HG02610 (cell line): ENCODE results near the gene USP14.

Experiments
- ATAC-seq: cut with Tn5 transposase; IDR thresholded peaks from one replicate; pipeline ENCODE4 v1.9.1; 2021; ENCODE audit warnings: mild to moderate bottlenecking, moderate library complexity; ENCODE audit not compliant: unreplicated experiment

The USP14 gene

DNA sequence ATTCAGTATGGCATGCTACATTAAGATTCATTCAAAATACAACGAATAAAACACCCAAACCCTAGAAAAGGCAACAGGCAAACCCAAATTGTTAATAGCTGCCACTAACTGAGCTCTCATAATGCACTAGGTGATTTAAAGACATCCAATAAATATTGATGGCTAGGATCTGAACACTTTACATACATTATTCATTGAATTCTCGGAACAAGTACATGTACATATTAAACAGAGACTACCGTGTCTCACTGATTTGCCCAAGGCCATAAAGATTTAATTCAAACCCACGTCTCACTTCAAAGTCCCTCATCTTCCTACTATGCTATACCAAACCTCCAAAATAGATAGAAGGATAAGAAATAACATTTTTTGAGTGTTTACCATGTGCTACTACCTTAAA is 67.4 kb downstream of the USP14 start:
- ATAC-seq = no peak

DNA sequence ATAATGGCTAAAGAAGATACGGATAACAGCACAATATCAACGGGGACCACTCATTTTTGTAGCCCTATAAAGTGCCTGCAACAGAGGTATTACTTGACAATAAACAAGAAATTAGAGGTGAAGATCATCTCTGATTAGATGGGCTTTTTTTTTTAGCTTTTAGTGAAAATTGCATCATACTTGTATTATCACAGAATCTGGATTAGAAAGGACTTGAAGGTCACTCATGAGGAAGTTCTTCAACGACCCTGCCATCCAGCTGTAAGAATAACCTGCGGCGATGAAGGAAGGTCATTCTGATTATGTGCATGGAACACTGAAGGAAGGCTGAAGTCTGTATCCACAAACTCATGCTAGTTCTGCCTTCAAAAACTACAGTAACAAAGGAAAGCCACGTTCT is 69.0 kb downstream of the USP14 start:
- no peak for ATAC-seq

DNA sequence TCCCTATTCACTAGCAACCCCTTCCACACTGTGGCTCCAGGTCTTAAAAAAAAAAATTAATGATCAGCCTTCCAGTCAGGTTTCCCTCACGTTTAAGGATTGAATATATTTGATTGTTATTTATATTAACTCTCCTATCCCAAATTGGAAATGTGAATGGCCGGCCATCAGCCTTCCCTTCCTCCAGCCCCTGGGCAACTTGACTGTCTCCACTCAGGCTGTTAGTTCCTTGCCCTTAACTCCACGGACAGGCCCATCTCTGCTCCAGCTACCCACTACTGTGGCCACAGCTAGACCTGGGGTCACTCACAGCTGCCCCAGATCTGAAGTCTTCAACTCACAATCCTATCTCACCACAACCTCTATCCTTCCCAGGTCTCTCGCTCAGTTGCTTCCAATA is 69.5 kb downstream of the USP14 start:
- ATAC-seq = no peak

DNA sequence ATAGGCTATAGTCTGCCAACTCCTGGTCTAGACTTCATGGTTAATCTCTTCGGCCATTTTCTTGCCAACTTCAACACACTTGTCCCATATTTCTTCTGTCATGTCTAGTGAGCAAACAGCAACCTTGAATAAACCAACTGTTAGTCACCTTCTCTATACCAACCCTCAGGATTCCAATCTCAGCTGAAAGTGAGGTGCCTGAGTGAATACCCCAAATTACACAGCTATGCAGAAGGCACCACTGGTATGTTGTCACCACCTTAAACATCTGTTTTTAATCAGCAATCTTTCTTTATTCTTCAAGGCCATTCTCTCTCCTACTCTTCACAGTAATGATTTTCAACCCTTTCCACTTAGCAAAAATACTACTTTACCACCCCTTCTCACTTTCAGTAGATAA is 70.2 kb downstream of the USP14 start:
- ATAC-seq = no peak

DNA sequence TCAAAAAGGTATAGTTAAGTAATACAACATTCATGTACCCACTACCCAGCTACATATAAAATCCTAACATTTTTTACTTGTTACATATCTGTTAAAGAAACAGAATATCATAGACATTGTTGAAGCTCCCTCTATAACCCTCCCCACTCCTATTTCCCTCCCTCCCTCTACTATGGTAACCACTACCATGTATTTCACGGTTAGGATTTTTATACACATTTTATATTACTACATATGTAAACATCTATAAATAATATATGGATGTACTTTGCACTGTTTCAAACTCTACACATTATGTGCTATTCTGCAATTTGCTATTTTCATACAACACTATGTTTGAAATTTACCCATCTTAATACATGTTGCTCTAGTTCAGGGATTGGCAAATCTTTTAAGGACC is 73.2 kb downstream of the USP14 start:
- no peak for ATAC-seq

DNA sequence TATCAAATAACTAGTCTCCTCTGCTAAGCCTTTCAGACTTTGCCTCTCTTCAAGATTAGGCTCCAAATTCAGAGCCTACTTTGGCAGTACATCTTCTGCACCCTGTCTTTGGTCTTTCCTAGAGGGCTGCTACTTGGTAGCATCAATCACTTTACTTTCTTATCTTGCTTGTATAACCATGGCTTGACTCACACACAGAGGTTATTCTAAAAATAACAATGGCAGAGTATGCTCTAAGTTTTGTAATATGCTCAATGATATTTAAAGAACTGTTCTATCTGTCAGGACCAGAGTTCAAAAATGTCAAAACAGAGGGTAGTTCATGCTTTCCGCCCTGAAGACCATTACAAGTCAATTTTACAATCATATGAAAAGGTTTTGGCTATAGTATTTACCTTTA is 81.8 kb downstream of the USP14 start:
- no peak for ATAC-seq

DNA sequence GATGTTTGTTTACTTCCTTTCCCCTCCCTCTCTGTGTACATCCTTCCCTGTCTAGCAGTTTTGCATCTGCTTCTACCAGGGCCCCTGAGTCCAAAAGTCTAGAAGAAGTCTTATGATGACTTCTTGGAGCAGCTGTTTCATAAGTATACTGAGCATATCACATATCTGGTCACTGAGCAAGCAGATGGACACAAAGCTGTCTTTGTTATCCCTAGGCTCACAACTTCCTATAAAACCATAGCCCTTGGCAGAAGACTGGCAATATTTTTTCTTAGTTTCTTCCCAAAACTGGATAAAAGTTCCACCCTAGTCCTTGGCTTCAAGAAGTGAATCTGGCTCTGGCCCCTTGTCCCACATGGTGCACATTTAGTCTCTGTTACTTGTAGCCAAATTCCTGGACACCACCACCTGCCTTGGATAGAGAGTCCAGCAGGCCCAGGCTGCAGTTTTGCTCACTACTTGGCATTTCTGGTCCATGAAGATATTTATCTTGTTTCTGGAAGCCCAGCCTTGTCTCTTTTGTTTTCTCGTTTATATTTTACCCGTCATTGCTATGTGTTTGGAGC is 87.0 kb downstream of the USP14 start:
- ATAC-seq = no peak

DNA sequence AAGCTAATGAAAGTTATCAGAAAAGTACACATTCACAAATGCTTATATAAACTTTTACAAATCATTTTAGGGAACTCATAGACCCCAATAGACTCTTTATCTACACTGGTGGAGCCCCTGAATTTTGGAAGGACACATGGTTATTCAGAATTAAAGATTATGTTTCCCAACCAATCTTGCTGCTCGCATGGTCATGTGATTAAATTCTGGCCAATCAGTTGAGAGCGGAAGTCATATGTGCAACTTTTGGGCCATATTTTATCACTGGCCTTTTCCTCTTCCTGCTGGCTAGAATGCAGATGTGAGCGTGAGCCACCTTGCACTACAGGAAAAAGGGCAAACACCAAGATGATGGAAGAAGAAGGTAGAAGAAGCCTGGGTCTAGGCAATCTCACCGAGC is 89.7 kb downstream of the USP14 start:
- ATAC-seq = no peak

- ATAC-seq = no peak
Measured at GRCh38 chr18:250685-251084, 92.3 kb downstream of the USP14 start.

DNA sequence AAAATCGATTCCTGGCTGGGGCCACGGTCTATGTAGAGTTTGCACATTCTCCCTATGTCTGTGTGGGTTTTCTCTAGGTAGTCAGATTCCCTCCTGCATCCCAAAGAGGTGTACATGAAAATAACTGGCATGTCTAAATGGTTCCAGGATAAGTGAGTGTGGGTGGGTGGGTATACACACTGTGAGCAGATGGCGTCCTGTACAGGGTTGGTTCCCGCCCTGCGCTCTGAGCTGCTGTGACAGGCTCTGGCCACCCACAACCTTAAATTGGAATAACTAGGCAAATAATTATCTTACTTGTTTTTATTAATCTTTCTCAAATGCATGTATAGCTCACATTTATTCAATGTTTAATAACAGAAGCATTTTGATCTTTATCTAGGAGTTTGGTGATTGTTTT is 93.2 kb downstream of the USP14 start:
- no peak for ATAC-seq

- ATAC-seq = no peak
Measured at GRCh38 chr18:253121-253520, 94.8 kb downstream of the USP14 start.

DNA sequence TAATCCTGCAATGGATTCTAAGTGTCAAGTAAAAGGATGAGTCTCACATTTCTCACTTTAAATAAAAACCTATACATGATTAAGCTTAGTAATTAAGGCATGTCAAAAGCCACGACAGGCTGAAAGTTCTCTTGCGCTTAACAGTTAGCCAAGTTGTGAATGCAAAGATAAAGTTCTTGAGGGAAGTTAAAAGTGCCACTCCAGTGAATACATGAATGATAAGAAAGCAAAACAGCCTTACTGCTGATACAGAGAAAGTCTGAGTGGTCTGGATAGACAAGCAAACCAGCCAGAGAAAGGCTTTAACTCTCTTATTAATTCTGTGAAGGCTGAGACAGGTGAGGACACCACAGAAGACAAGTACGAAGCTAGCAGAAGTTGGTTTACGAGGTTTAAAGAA is 96.8 kb downstream of the USP14 start:
- no peak for ATAC-seq

GRCh38 chr18:260547-260946 is 102.2 kb downstream of the USP14 start:
- no peak for ATAC-seq

DNA sequence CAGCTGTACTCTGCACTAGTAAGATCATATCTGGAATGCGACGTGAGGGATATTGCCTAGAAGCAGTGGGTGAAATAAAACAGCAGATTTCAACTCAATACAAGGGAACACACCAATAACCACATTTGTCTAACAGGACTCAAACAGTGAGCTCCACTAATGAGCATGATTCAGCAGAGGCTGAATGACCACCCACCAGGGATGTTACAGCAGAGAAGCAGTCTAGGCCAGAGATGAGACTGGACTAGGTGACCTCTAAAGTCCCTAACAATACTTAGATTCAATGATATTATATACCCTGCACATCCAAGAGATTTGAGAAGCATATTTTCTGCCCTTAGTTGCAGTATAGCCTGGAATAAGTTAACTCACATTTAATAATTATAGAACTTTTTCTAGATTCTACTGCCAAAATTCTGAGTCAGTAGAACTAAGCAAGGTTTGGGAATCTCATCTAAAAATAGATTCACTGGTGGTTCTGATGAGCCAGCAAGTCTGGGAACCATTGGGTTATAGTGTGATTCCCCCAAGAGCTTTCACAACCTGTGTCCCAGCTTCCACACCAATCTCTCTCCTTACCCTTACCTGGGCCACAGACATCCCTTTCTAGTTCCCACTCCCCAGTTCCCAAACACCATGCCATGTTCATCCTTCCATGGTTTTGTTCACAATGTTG is 103.2 kb downstream of the USP14 start:
- no peak for ATAC-seq
